ENCODE results near the gene MAGEF1. TPM values are rescaled to one million over a fixed set of nuclear protein-coding genes. Genes with fewer than 3 reads are reported as not detected.
A peak's percentile ranks its signal among the peaks of the same experiment; 100 is the strongest.

MAGEF1 gene
- total and polyA plus RNA-seq, 2 of the 8 experiments (the other 6 are each of a cell fraction or from before 2014, with no cell fraction given): 26.5 to 56.7 TPM

DNA sequence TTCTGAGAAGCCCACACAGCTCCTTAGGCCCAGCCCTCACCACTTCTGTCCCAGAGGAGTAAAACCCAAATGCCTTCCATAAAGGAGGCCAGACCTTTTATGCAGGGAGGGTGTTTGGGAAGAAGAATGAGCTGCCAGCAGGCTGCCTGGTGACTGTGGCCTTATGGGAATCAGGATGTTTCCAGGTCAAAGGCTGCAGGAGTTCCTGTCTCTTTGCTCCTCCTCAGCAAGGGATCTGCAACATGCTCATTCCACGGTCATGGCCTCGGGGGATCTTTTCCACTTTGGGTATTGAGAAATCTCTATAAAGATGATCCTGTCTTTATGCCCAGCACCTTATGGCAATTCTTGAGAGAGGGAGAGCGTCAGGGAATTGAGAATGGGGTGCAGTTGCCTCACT, 25.2 kb upstream of the MAGEF1 start:
- H3K23me2 ChIP-seq (ENCODE audit: low read depth, low read length): no peaks in the 10 kb centered on the region
- no peaks in the 10 kb centered on the region for H3K79me1 ChIP-seq (ENCODE audit: low read depth, low read length)
- H3K4me1 ChIP-seq (replicated peaks in 1 of 4; ENCODE audit: control insufficient read depth in 3 of 4, insufficient read depth in 4 of 4, low read length in 3 of 4): no peaks in the 10 kb centered on the region
- H4K8ac ChIP-seq (ENCODE audit: extremely low read depth, insufficient read depth, low read length): no peak overlapping the region
- no peak overlapping the region for H3K14ac ChIP-seq (ENCODE audit: insufficient read length)
- DNase-seq (ENCODE audit: low read depth in 1 of 2, low spot score in 2 of 2) (peak in 1 of 2 experiments; percentile 39), FAIRE-seq (no peak)
- no peak overlapping the region for H3K9ac ChIP-seq (replicated peaks in 1 of 4; ENCODE audit: extremely low read depth in 1 of 4, low read depth in 3 of 4, low read length in 3 of 4)
- H2BK20ac ChIP-seq (ENCODE audit: low read length): no peak overlapping the region
- H2BK5ac ChIP-seq (ENCODE audit: low read depth, low read length): no peak overlapping the region
- H3K4me3 ChIP-seq (ENCODE audit: extremely low read depth in 1 of 4, insufficient read depth in 2 of 4, low read depth in 3 of 4, low read length in 4 of 4): no peak overlapping the region
- no peak overlapping the region for H2BK15ac ChIP-seq (ENCODE audit: low read length)
- H3K4ac ChIP-seq (replicated peaks; ENCODE audit: insufficient read length, low read depth, low read length): no peak overlapping the region
- H3K27ac ChIP-seq (ENCODE audit: low read depth, low read length): no peak overlapping the region
- no peak overlapping the region for H4K5ac ChIP-seq (ENCODE audit: insufficient read length, low read depth, low read length)
- WGBS, 2 experiments (ENCODE audit: extremely low coverage in 1 of 2, insufficient coverage in 1 of 2, insufficient read length in 1 of 2, insufficient replicate concordance in 2 of 2, low coverage in 1 of 2, low lambda C conversion rate in 2 of 2, missing lambda C conversion rate in 1 of 2): 70% methylated on average over 3 of the region's 3 CpGs; no CpG with 5 or more reads in 1 of the 2 experiments
- no peaks in the 10 kb centered on the region for H3K27me3 ChIP-seq (replicated peaks in 1 of 4; ENCODE audit: control insufficient read depth in 3 of 4, extremely low read depth in 1 of 4, insufficient read depth in 3 of 4, low read length in 3 of 4)
- H2BK12ac ChIP-seq (ENCODE audit: low read depth, low read length): no peak overlapping the region
- H3K23ac ChIP-seq (ENCODE audit: insufficient read length): no peak overlapping the region
- H4K20me1 ChIP-seq (replicated peaks in 1 of 2; ENCODE audit: control insufficient read depth in 1 of 2, insufficient read depth in 2 of 2, low read length in 2 of 2): no peaks in the 10 kb centered on the region
- H2AK5ac ChIP-seq (ENCODE audit: low read depth, low read length): no peak overlapping the region
- ChIA-PET CTCF (ENCODE audit: partially characterized antibody) (interaction anchor here (0.6 to 5.6 kb wide), 7 partner anchors 9 to 1227 kb away, joined by 3 to 27 read pairs (median 5); no protein-coding TSS in a partner anchor), POLR2A (ENCODE audit: partially characterized antibody) (interaction anchor here (1.0 kb wide), 1 partner anchor 34 kb away, joined by 3 read pairs; no protein-coding TSS in a partner anchor)
- H3K4me2 ChIP-seq (ENCODE audit: insufficient read depth in 1 of 2, low read depth in 2 of 2, low read length in 2 of 2): no peak overlapping the region
- no peak overlapping the region for H3K56ac ChIP-seq (replicated peaks; ENCODE audit: insufficient read length, low read depth, low read length)
- H3K36me3 ChIP-seq (ENCODE audit: control insufficient read depth in 2 of 4, insufficient read depth in 4 of 4, low read length in 3 of 4): no peaks in the 10 kb centered on the region
- H2BK120ac ChIP-seq (replicated peaks; ENCODE audit: low read depth, low read length): no peak overlapping the region
- no peak overlapping the region for H3K18ac ChIP-seq (ENCODE audit: extremely low read depth, low read length)
- H2AFZ ChIP-seq (ENCODE audit: low read length): no peak overlapping the region
- no peaks in the 10 kb centered on the region for H3K9me3 ChIP-seq (ENCODE audit: insufficient read depth in 2 of 2, low read depth in 1 of 2, low read length in 1 of 2)
- H3K79me2 ChIP-seq (ENCODE audit: control insufficient read depth in 1 of 2, insufficient read depth in 2 of 2, low read length in 2 of 2): no peaks in the 10 kb centered on the region
- no peak overlapping the region for H4K91ac ChIP-seq (replicated peaks; ENCODE audit: insufficient read length, low read length)
- TF ChIP-seq, protein P1, sequence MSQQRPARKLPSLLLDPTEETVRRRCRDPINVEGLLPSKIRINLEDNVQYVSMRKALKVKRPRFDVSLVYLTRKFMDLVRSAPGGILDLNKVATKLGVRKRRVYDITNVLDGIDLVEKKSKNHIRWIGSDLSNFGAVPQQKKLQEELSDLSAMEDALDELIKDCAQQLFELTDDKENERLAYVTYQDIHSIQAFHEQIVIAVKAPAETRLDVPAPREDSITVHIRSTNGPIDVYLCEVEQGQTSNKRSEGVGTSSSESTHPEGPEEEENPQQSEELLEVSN (IDR thresholded peaks at IDR 0.05): no peak
- no peak for TF ChIP-seq CREB1 (IDR thresholded peaks at IDR 0.05)
- TF ChIP-seq, protein P2, sequence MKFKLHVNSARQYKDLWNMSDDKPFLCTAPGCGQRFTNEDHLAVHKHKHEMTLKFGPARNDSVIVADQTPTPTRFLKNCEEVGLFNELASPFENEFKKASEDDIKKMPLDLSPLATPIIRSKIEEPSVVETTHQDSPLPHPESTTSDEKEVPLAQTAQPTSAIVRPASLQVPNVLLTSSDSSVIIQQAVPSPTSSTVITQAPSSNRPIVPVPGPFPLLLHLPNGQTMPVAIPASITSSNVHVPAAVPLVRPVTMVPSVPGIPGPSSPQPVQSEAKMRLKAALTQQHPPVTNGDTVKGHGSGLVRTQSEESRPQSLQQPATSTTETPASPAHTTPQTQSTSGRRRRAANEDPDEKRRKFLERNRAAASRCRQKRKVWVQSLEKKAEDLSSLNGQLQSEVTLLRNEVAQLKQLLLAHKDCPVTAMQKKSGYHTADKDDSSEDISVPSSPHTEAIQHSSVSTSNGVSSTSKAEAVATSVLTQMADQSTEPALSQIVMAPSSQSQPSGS (IDR thresholded peaks at IDR 0.05; ENCODE audit: low read length): no peak
- no peak for TF ChIP-seq SIN3A (conservative IDR thresholded peaks at IDR 0.05 in 1 of 2, IDR thresholded peaks at IDR 0.05 in 1 of 2; ENCODE audit: low read depth in 1 of 2, low read length in 2 of 2)
- no peak for TF ChIP-seq POU5F1 (IDR thresholded peaks at IDR 0.05; ENCODE audit: low read depth, low read length)
- TF ChIP-seq SP4 (IDR thresholded peaks at IDR 0.05; ENCODE audit: low read length): no peak
- TF ChIP-seq ZNF274 (IDR thresholded peaks at IDR 0.05; ENCODE audit: borderline replicate concordance, extremely low read depth, low read length): no peak
- no peak for TF ChIP-seq SAP30 (IDR thresholded peaks at IDR 0.05; ENCODE audit: insufficient read depth, insufficient replicate concordance, low read length)
- no peak for TF ChIP-seq CEBPB (IDR thresholded peaks at IDR 0.05; ENCODE audit: low read depth, low read length)
- TF ChIP-seq MAFK (IDR thresholded peaks at IDR 0.05; ENCODE audit: low read depth, low read length): no peak
- TF ChIP-seq RAD21 (IDR thresholded peaks at IDR 0.05 in 1 of 2, conservative IDR thresholded peaks at IDR 0.05 in 1 of 2; ENCODE audit: low read depth in 2 of 2, low read length in 2 of 2): no peak
- TF ChIP-seq GABPA (IDR thresholded peaks at IDR 0.05; ENCODE audit: borderline replicate concordance, insufficient read depth, low read length): no peak
